Stimulated activated CD4-positive, alpha-beta T cell treated with anti-CD3 and anti-CD28 coated beads, Interleukin-2, amount 100 ng/mL, for 48 hours (primary cell): ENCODE measurements around the gene MC5R.

Experiments used
- DNase-seq, 2 donors: peaks; one replicate each; pipeline ENCODE4 v3.0.0-alpha.2; 2020

Gene MC5R

GRCh38 chr18:13823707-13824395 is at the start of gene MC5R:
Gene MC5R, plus strand, starts transcription at chr18:13824149. Its CDS starts 1,617 bp downstream, at chr18:13825766.
- DNase-seq: peak; percentile 73 to 77

- DNase-seq: no peak
Measured at GRCh38 chr18:13775058-13775457, 48.9 kb upstream of the MC5R start.

GRCh38 chr18:13791181-13791580 is 32.8 kb upstream of the MC5R start:
- DNase-seq: no peak

GRCh38 chr18:13793819-13794218 is 30.1 kb upstream of the MC5R start:
- no peak for DNase-seq

GRCh38 chr18:13796515-13796914 is 27.4 kb upstream of the MC5R start:
- no peak for DNase-seq

GRCh38 chr18:13797157-13797611 is 26.8 kb upstream of the MC5R start:
- DNase-seq: no peak

GRCh38 chr18:13799396-13799795 is 24.6 kb upstream of the MC5R start:
- DNase-seq: no peak

GRCh38 chr18:13800505-13801259 is 23.3 kb upstream of the MC5R start:
- peak; percentile 28 to 44 for DNase-seq

- no peak for DNase-seq
Measured at GRCh38 chr18:13801260-13801601, 22.7 kb upstream of the MC5R start.

GRCh38 chr18:13804305-13804704 is 19.6 kb upstream of the MC5R start:
- no peak for DNase-seq

- DNase-seq: no peak
Measured at GRCh38 chr18:13808294-13809042, 15.5 kb upstream of the MC5R start.

- no peak for DNase-seq
Measured at GRCh38 chr18:13809043-13809430, 14.9 kb upstream of the MC5R start.

- DNase-seq: no peak
Measured at GRCh38 chr18:13809531-13810255, 14.3 kb upstream of the MC5R start.

- DNase-seq: no peak
Measured at GRCh38 chr18:13810950-13811485, 12.9 kb upstream of the MC5R start.

- no peak for DNase-seq
Measured at GRCh38 chr18:13811993-13812392, 12.0 kb upstream of the MC5R start.

- DNase-seq: peak; percentile 59 to 60
Measured at GRCh38 chr18:13813271-13813849, 10.6 kb upstream of the MC5R start.

GRCh38 chr18:13826209-13826608 is 2.3 kb downstream of the MC5R start:
- no peak for DNase-seq

- no peak for DNase-seq
Measured at GRCh38 chr18:13831864-13832508, 8.0 kb downstream of the MC5R start.

GRCh38 chr18:13834496-13835015 is 10.6 kb downstream of the MC5R start:
- no peak for DNase-seq

- no peak for DNase-seq
Measured at GRCh38 chr18:13835202-13835601, 11.3 kb downstream of the MC5R start.

- DNase-seq: no peak
Measured at GRCh38 chr18:13836559-13836958, 12.6 kb downstream of the MC5R start.

GRCh38 chr18:13849791-13850190 is 25.8 kb downstream of the MC5R start:
- no peak for DNase-seq
